SK-N-SH treated with all-trans-retinoic acid at 6 μM for 48 hours (cell line): ENCODE results near the gene AFM.

Source experiments
- ATAC-seq: fragments of 200-7000 bp; cut with Tn5 transposase; 3 replicates; pipeline ENCODE4 v1.9.1; 2020; ENCODE audit warnings: mild to moderate bottlenecking, moderate library complexity
- ARNTL ChIP-seq: fragments of 450-650 bp; formaldehyde crosslinking; IDR thresholded peaks from 2 replicates; pipeline ENCODE4 v1.5.0; 2020; ENCODE audit warnings: low read depth, mild to moderate bottlenecking, moderate library complexity, borderline replicate concordance
- BACH2 ChIP-seq: fragments of 250-450 bp; sonication (Bioruptor Pico); IDR thresholded peaks from 2 replicates; pipeline ENCODE4 v1.9.0; 2021; ENCODE audit warnings: mild to moderate bottlenecking, borderline replicate concordance
- ESRRG ChIP-seq: fragments of 250-450 bp; sonication (Bioruptor Pico); IDR thresholded peaks from 2 replicates; pipeline ENCODE4 v1.6.1; 2021; ENCODE audit warnings: mild to moderate bottlenecking
- GLIS3 ChIP-seq: fragments of 250-450 bp; sonication (Bioruptor Pico); IDR thresholded peaks from 2 replicates; pipeline ENCODE4 v1.5.0; 2020; ENCODE audit warnings: mild to moderate bottlenecking, moderate library complexity
- ISL1 ChIP-seq: fragments of 250-450 bp; sonication (Bioruptor Pico); IDR thresholded peaks from 2 replicates; pipeline ENCODE4 v2.1.2; 2022; ENCODE audit warnings: mild to moderate bottlenecking, moderate library complexity
- RARB ChIP-seq: fragments of 250-450 bp; sonication (Bioruptor Pico); IDR thresholded peaks from 2 replicates; pipeline ENCODE4 v1.8.0; 2021; ENCODE audit warnings: mild to moderate bottlenecking, moderate library complexity
- SNAI2 ChIP-seq: fragments of 250-450 bp; sonication (Bioruptor Pico); IDR thresholded peaks from 2 replicates; pipeline ENCODE4 v1.5.0; 2020; ENCODE audit warnings: mild to moderate bottlenecking, moderate library complexity
- TCF4 ChIP-seq: fragments of 250-450 bp; sonication (Bioruptor Pico); IDR thresholded peaks from 2 replicates; pipeline ENCODE4 v1.8.0; 2021; ENCODE audit warnings: mild to moderate bottlenecking, moderate library complexity, borderline replicate concordance
- TOX ChIP-seq: fragments of 250-450 bp; sonication (Bioruptor Pico); IDR thresholded peaks from 2 replicates; pipeline ENCODE4 v1.8.0; 2021; ENCODE audit warnings: mild to moderate bottlenecking, moderate library complexity, borderline replicate concordance
- ZC3H10 ChIP-seq: fragments of 250-450 bp; sonication (Bioruptor Pico); IDR thresholded peaks from 2 replicates; pipeline ENCODE4 v1.5.1; 2021; ENCODE audit warnings: mild to moderate bottlenecking, moderate library complexity
- ZFP3 ChIP-seq: fragments of 250-450 bp; sonication (Bioruptor Pico); IDR thresholded peaks from 2 replicates; pipeline ENCODE4 v1.5.0; 2020; ENCODE audit warnings: mild to moderate bottlenecking, moderate library complexity
- ZFP30 ChIP-seq: fragments of 450-650 bp; formaldehyde crosslinking; IDR thresholded peaks from 2 replicates; pipeline ENCODE4 v1.5.0; 2022; ENCODE audit warnings: mild to moderate bottlenecking, moderate library complexity
- ZNF565 ChIP-seq: fragments of 450-650 bp; formaldehyde crosslinking; conservative IDR thresholded peaks from 2 replicates; pipeline ENCODE4 v1.5.0; 2020; ENCODE audit warnings: low read depth, mild to moderate bottlenecking, moderate library complexity
- ZNF70 ChIP-seq: fragments of 450-650 bp; formaldehyde crosslinking; IDR thresholded peaks from 2 replicates; pipeline ENCODE4 v1.5.0; 2020; ENCODE audit warnings: mild to moderate bottlenecking, moderate library complexity
- ZNF8 ChIP-seq: fragments of 450-650 bp; formaldehyde crosslinking; IDR thresholded peaks from 2 replicates; pipeline ENCODE4 v1.5.0; 2020; ENCODE audit warnings: mild to moderate bottlenecking, moderate library complexity
- TF ChIP-seq, protein P1 (sequence below): fragments of 250-450 bp; sonication (Bioruptor Pico); IDR thresholded peaks from 2 replicates; pipeline ENCODE4 v1.8.0; 2020; ENCODE audit warnings: mild to moderate bottlenecking, moderate library complexity, borderline replicate concordance
- TF ChIP-seq, protein P2 (sequence below): fragments of 250-450 bp; sonication (Bioruptor Pico); IDR thresholded peaks from 2 replicates; pipeline ENCODE4 v1.5.1; 2021; ENCODE audit warnings: mild to moderate bottlenecking, moderate library complexity

AFM gene

DNA sequence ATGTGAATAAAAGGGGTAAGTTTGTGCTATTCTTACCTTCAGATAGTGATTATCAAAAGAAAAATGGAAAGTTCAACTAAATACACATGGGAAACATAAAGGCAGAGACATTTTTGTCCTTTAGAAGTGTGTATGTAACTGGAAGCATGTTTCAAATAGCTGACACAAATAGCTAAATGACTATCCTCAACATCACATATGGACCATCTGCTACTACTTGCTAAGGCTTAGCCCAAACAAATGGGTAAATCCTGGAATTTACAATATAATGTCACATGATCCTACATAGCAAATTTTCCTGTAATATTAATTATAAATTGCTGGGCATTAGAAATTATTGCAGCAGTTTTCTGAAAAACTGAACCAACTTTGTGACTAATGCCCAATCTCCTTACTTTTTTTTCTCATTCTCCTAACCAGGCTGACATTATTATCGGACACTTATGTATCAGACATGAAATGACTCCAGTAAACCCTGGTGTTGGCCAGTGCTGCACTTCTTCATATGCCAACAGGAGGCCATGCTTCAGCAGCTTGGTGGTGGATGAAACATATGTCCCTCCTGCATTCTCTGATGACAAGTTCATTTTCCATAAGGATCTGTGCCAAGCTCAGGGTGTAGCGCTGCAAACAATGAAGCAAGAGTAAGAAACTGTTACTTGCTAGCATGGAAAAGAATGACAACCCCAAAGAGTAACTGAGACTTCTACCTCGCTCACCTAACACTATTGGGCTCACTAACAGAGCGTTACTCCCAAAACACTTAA is 29.4 kb upstream of the AFM start:
- TF ChIP-seq, protein P1, sequence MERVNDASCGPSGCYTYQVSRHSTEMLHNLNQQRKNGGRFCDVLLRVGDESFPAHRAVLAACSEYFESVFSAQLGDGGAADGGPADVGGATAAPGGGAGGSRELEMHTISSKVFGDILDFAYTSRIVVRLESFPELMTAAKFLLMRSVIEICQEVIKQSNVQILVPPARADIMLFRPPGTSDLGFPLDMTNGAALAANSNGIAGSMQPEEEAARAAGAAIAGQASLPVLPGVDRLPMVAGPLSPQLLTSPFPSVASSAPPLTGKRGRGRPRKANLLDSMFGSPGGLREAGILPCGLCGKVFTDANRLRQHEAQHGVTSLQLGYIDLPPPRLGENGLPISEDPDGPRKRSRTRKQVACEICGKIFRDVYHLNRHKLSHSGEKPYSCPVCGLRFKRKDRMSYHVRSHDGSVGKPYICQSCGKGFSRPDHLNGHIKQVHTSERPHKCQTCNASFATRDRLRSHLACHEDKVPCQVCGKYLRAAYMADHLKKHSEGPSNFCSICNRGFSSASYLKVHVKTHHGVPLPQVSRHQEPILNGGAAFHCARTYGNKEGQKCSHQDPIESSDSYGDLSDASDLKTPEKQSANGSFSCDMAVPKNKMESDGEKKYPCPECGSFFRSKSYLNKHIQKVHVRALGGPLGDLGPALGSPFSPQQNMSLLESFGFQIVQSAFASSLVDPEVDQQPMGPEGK (CRISPR knock-in tag), result no peak
- TF ChIP-seq ZNF565 (no peak), ISL1 (CRISPR knock-in tag) (no peak), ESRRG (CRISPR knock-in tag) (no peak)
- no peak for ATAC-seq

DNA sequence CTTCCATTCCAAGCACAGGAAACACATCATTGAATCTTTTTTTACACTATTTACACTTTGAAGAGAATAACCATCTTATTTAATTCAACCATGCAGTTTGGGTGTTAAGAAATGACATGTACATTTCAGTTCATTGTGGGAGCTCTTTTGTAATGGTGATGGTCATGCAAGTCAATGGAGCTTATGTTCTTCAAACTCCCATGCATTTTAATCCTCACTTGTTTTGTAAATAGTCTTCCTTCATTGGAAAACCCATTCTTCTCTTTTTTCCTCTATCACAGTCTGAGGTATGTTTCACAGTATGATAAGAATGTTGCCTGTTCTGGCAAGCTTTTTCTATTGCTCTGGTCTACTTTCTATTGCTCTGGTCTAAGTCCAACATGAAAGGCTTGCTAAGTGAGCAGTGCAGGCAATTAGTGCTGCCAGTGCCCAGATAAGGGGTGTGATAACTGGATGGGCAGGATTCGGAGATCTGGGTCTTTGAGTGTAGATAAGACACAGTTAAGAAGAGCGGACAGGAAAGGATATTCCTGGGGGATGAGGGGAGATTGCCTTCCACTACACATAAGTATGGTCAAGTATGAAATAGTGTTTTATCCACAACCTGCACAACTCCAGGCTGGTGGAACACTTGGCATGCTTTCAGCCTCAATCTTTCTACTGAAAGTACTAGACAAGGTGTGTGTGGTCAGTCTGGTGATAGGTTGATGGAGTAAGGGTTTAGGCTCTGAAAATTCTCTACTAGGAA is 28.4 kb upstream of the AFM start:
- TF ChIP-seq TCF4 (CRISPR knock-in tag) (no peak), ZNF8 (CRISPR knock-in tag) (no peak), ESRRG (CRISPR knock-in tag) (no peak), ZC3H10 (CRISPR knock-in tag) (no peak)
- ATAC-seq, result no peak

DNA sequence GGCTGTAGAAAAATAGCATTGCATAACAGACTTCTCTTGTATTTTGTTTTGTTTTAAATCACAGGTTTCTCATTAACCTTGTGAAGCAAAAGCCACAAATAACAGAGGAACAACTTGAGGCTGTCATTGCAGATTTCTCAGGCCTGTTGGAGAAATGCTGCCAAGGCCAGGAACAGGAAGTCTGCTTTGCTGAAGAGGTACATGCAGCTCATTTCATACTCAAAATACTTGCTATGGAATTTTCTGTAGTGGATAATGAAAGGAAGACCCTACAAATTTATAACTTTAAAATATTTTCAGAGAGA is 27.9 kb upstream of the AFM start:
- TF ChIP-seq BACH2 (no peak), ZFP3 (CRISPR knock-in tag) (no peak), ISL1 (CRISPR knock-in tag) (no peak)
- TF ChIP-seq, protein P2, sequence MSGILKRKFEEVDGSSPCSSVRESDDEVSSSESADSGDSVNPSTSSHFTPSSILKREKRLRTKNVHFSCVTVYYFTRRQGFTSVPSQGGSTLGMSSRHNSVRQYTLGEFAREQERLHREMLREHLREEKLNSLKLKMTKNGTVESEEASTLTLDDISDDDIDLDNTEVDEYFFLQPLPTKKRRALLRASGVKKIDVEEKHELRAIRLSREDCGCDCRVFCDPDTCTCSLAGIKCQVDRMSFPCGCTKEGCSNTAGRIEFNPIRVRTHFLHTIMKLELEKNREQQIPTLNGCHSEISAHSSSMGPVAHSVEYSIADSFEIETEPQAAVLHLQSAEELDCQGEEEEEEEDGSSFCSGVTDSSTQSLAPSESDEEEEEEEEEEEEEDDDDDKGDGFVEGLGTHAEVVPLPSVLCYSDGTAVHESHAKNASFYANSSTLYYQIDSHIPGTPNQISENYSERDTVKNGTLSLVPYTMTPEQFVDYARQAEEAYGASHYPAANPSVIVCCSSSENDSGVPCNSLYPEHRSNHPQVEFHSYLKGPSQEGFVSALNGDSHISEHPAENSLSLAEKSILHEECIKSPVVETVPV (CRISPR knock-in tag), result no peak
- TF ChIP-seq, protein P1 (CRISPR knock-in tag), result no peak
- TF ChIP-seq, all 23 proteins: peak for 0
- no peak for ATAC-seq

DNA sequence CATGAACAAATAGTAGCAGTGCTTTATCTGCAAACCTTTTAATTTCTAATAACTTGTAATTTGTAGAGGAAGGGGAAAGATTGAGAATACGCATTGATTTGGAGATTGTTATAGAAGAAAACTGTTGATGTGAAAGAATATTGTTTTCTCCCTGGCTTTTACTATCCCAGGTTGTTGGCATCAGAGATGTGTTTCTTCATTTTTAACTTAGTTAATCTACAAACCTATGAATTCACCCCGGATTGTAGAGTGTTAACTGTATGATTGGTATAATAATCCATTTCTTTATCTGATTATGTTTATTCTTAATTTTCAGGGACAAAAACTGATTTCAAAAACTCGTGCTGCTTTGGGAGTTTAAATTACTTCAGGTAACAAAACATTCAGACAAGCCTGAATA is 26.6 kb upstream of the AFM start:
- no peak for ATAC-seq
- TF ChIP-seq ARNTL, result no peak
- TF ChIP-seq BACH2, result no peak
- no peak for TF ChIP-seq RARB (CRISPR knock-in tag)
- TF ChIP-seq TOX (CRISPR knock-in tag), result no peak
- no peak for TF ChIP-seq SNAI2 (CRISPR knock-in tag)
- TF ChIP-seq ZNF70 (CRISPR knock-in tag), result no peak
- TF ChIP-seq ZFP30 (CRISPR knock-in tag), result no peak
- no peak for TF ChIP-seq ZFP3 (CRISPR knock-in tag)
- TF ChIP-seq ZNF565, result no peak
- TF ChIP-seq, protein P2 (CRISPR knock-in tag), result no peak
- no peak for TF ChIP-seq ZNF8 (CRISPR knock-in tag)
- TF ChIP-seq GLIS3, result no peak

DNA sequence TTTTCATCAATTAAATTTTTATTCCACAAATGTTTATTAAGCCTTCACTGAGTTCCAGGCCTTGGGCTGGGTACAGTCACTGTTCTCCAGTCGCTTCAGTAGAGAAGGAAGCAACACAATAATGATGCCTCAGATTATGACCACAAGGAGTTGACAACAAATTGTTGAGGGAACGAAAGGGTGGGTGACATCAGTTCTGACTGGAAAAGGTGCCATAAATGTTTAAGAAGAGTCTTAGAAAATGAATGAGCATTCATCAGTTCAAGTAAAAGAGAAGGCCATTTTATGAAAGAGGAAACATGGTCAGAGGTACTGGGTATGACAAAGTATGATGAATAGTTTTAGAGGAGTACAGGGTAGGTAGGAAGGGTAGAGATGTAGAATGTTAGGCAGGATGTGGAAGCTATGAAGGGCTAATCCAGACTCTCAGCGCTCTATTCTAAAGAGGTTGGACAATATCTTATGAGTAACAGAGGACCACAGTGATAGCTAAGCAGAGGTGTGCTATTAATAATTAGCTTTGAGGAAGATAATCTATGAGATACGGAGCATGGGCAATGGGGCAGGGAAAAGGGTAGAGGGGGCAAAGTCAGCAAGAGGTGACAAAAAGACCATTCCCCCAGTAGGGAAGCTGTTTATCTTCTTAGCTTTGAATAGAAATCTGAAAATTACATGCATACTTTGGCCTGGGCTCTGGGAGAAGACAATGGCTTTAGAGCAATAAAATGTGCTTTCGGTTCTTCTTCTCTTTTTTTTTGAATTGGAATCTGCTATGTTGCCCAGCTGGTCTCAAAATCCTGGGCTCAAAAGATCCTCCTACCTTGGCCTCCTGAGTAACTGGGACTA is 25.1 kb upstream of the AFM start:
- no peak for ATAC-seq
- TF ChIP-seq ZNF8 (CRISPR knock-in tag), result no peak
